Esophagus squamous epithelium (tissue), 5 donors: ENCODE data around the gene CGNL1. TPM values are rescaled to one million over a fixed set of nuclear protein-coding genes. Genes with fewer than 3 reads are reported as not detected.

Experiments used
- DNase-seq: peaks from one replicate; lab custom pipeline; 2025; lab: John Stamatoyannopoulos, UW
- H3K27ac ChIP-seq, 4 donors: fragments of 200-600 bp; sonication (generic); one replicate each; pipeline ENCODE4 v1.5.1; 2016 to 2019; ENCODE audit warnings: mild to moderate bottlenecking in 1 of 4
- H3K27me3 ChIP-seq, 4 donors: fragments of 200-600 bp; sonication (generic); 1 replicate in 3 of 4; 2 replicates in 1 of 4; pipeline versions ENCODE4 v1.5.1 to v1.6.0; 2017 to 2021; ENCODE audit warnings: antibody characterized with exemption in 1 of 4
- H3K36me3 ChIP-seq, 3 donors: fragments of 200-600 bp; sonication (generic); one replicate each; pipeline ENCODE4 v1.5.1; 2016 to 2019
- H3K4me1 ChIP-seq, 3 donors: fragments of 200-600 bp; sonication (generic); one replicate each; pipeline ENCODE4 v1.5.1; 2017 to 2019
- H3K4me3 ChIP-seq, 4 donors: fragments of 200-600 bp; sonication (generic); 1 replicate in 3 of 4; 2 replicates in 1 of 4; pipeline ENCODE4 v1.5.1; 2016 to 2019; ENCODE audit warnings: mild to moderate bottlenecking in 2 of 4, moderate library complexity in 1 of 4
- H3K9me3 ChIP-seq, 3 donors: fragments of 200-600 bp; sonication (generic); one replicate each; pipeline ENCODE4 v1.5.1; 2016 to 2019
- CTCF ChIP-seq, 6 experiments: fragments of 450-650 bp in 4 of 6; fragments of 200-600 bp in 2 of 6; sonication (generic) in 2 of 6; IDR thresholded peaks; one replicate each; pipeline ENCODE4 v1.5.1; 2016 to 2019; ENCODE audit warnings: antibody characterized with exemption in 6 of 6, mild to moderate bottlenecking in 4 of 6, moderate library complexity in 4 of 6
- POLR2A ChIP-seq, 4 donors: fragments of 450-650 bp; IDR thresholded peaks; one replicate each; pipeline ENCODE4 v1.6.1; 2017; ENCODE audit warnings: antibody characterized with exemption in 4 of 4, mild to moderate bottlenecking in 4 of 4, moderate library complexity in 3 of 4
- WGBS, 2 donors: methylation state at CpG; one replicate each; pipeline ENCODE4 v1.1.5; 2018; 5-methylcytosine and 5-hydroxymethylcytosine counted together
- intact Hi-C: fragments of 100-400 bp; cut with DNase I; formaldehyde crosslinking; loops from one replicate; pipeline ENCODE4 v1.15.0; 2022
- total RNA-seq, 4 donors: library from RNA; depleted of rRNA; stranded (reverse); fragments of >200 nt; gene quantifications; one replicate each; pipeline ENCODE4 v1.1.0, GENCODE V29; 2016
- donor health status: DM: yes; HTN: yes; CAD: no.

Gene CGNL1
- total RNA-seq, 4 donors from 2014 or later = 3.8 to 14.7 (median 8.8) TPM

GRCh38 chr15:57572468-57572867, 196.2 kb downstream of the CGNL1 start:
- TF ChIP-seq CTCF (IDR thresholded peaks at IDR 0.05) = no peak
- TF ChIP-seq POLR2A (IDR thresholded peaks at IDR 0.05) = no peak
- no peak overlapping the region for H3K27ac ChIP-seq
- H3K4me1 ChIP-seq = no peaks in the 10 kb centered on the region
- no peaks in the 10 kb centered on the region for H3K27me3 ChIP-seq
- DNase-seq = no peak
- H3K9me3 ChIP-seq = no peaks in the 10 kb centered on the region
- no peak overlapping the region for H3K4me3 ChIP-seq
- intact Hi-C loops = no loop called here
- no peaks in the 10 kb centered on the region for H3K36me3 ChIP-seq
- 86% methylated on average over 3 of the region's 3 CpGs for WGBS, 2 donors

- H3K4me1 ChIP-seq = no peaks in the 10 kb centered on the region
- no peak overlapping the region for H3K4me3 ChIP-seq
- no peak for DNase-seq
- intact Hi-C loops = no loop called here
- no peaks in the 10 kb centered on the region for H3K9me3 ChIP-seq
- no peak overlapping the region for H3K27ac ChIP-seq
- 61 to 88% methylated on average over 3 to 4 of the region's 4 CpGs for WGBS, 2 donors
- TF ChIP-seq CTCF (IDR thresholded peaks at IDR 0.05) = no peak
- no peak for TF ChIP-seq POLR2A (IDR thresholded peaks at IDR 0.05)
- H3K27me3 ChIP-seq = no peaks in the 10 kb centered on the region
- no peaks in the 10 kb centered on the region for H3K36me3 ChIP-seq
These were observed 196.8 kb downstream of the CGNL1 start for GRCh38 chr15:57573151-57573550.

GRCh38 chr15:57575363-57575762, 199.1 kb downstream of the CGNL1 start:
- WGBS, 2 donors = 68 to 74% methylated on average over 3 to 5 of the region's 5 CpGs

GRCh38 chr15:57578288-57578900, 202.1 kb downstream of the CGNL1 start:
- no peak for DNase-seq
- Histone ChIP-seq H3K27me3 (peaks cover 0 to 32% (median 0%) of the 10 kb centered on the region in 4 donors), H3K4me3 (no peak overlapping the region), H3K9me3 (peaks cover 0 to 13% (median 10%) of the 10 kb centered on the region in 3 donors), H3K4me1 (no peaks in the 10 kb centered on the region), H3K36me3 (no peaks in the 10 kb centered on the region), H3K27ac (no peak overlapping the region)
- intact Hi-C loops = no loop called here
- WGBS, 2 donors = 41 to 62% methylated on average over 6 of the region's 6 CpGs
- TF ChIP-seq CTCF (IDR thresholded peaks at IDR 0.05) = no peak
- TF ChIP-seq POLR2A (IDR thresholded peaks at IDR 0.05) = no peak

More at GRCh38 chr15:57575363-57575762, 199.1 kb downstream of the CGNL1 start:
- H3K9me3 ChIP-seq = no peaks in the 10 kb centered on the region
- peaks cover 0 to 17% (median 0%) of the 10 kb centered on the region in 4 donors for H3K27me3 ChIP-seq
- no peak for TF ChIP-seq CTCF (IDR thresholded peaks at IDR 0.05)
- TF ChIP-seq POLR2A (IDR thresholded peaks at IDR 0.05) = no peak
- no peak overlapping the region for H3K4me3 ChIP-seq
- no peaks in the 10 kb centered on the region for H3K4me1 ChIP-seq
- H3K36me3 ChIP-seq = no peaks in the 10 kb centered on the region
- H3K27ac ChIP-seq = no peak overlapping the region
- intact Hi-C loops = no loop called here
- no peak for DNase-seq

GRCh38 chr15:57580428-57580827, 204.1 kb downstream of the CGNL1 start:
- no peak for DNase-seq
- no peak for TF ChIP-seq CTCF (IDR thresholded peaks at IDR 0.05)
- no peak for TF ChIP-seq POLR2A (IDR thresholded peaks at IDR 0.05)
- H3K36me3 ChIP-seq = no peaks in the 10 kb centered on the region
- H3K27ac ChIP-seq = no peak overlapping the region
- H3K9me3 ChIP-seq = peaks cover 0 to 18% (median 14%) of the 10 kb centered on the region in 3 donors
- intact Hi-C loops = no loop called here
- 78 to 87% methylated on average over 8 of the region's 8 CpGs for WGBS, 2 donors
- no peaks in the 10 kb centered on the region for H3K4me1 ChIP-seq
- H3K4me3 ChIP-seq = no peak overlapping the region
- H3K27me3 ChIP-seq = peaks cover 0 to 32% (median 0%) of the 10 kb centered on the region in 4 donors
